Stomach (tissue), 4 donors: ENCODE measurements around the gene PALLD.

Experiments used
- EP300 ChIP-seq: sonication (generic); formaldehyde crosslinking; IDR thresholded peaks from one replicate; pipeline ENCODE4 v1.6.1; 2017; ENCODE audit warnings: antibody characterized with exemption
- POLR2AphosphoS5 ChIP-seq, 3 donors: sonication (generic); formaldehyde crosslinking; IDR thresholded peaks; one replicate each; pipeline ENCODE4 v1.6.1; 2016; ENCODE audit warnings: antibody characterized with exemption in 3 of 3
- TF ChIP-seq, protein P1 (sequence below), 7 experiments: fragments of 450-650 bp in 4 of 7; fragments of 200-600 bp in 3 of 7; sonication (generic) in 3 of 7; IDR thresholded peaks; one replicate each; pipeline ENCODE4 v1.5.1; 2016 to 2019; ENCODE audit warnings: antibody characterized with exemption in 7 of 7, control low read depth in 2 of 7, mild to moderate bottlenecking in 1 of 7

DNA sequence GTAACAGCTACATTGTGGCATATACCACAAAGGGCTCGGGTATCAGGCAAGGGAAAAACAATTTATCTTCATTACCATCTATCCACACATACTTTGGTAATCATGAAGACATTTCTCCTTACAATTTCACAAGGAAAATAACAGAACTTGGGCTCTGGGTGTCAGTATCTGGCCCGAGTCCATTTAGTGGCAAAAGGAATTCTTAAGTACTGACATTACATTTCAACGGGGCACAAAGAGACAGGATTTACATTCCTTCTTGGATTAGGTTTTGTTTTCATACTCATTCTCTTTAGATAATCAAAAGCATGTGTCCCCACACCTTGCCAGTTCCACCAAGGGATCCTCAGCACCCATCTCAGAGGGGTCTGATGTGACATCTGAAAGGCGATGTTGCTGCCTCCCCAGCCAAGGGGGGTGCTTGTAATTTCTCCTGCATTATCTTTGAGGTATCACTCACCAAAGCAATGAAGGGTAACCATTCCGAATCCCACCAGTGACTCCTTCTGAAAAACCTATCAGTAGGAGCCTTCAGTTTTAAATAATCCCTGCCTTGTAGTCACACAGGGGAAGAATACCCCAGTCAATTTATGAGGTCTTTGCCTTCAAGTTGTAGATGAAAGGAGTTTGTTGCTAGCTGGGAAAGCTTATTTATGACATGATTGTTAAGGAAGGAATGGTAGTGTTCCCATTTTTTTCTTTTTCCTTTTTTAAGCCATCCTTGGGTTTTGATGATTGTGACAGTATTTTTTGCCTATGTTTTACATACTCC is 118.6 kb downstream of the PALLD start:
- TF ChIP-seq EP300 = no peak
- TF ChIP-seq, protein P1, sequence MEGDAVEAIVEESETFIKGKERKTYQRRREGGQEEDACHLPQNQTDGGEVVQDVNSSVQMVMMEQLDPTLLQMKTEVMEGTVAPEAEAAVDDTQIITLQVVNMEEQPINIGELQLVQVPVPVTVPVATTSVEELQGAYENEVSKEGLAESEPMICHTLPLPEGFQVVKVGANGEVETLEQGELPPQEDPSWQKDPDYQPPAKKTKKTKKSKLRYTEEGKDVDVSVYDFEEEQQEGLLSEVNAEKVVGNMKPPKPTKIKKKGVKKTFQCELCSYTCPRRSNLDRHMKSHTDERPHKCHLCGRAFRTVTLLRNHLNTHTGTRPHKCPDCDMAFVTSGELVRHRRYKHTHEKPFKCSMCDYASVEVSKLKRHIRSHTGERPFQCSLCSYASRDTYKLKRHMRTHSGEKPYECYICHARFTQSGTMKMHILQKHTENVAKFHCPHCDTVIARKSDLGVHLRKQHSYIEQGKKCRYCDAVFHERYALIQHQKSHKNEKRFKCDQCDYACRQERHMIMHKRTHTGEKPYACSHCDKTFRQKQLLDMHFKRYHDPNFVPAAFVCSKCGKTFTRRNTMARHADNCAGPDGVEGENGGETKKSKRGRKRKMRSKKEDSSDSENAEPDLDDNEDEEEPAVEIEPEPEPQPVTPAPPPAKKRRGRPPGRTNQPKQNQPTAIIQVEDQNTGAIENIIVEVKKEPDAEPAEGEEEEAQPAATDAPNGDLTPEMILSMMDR (IDR thresholded peaks at IDR 0.05) = no peak
- no peak for TF ChIP-seq POLR2AphosphoS5 (IDR thresholded peaks at IDR 0.05)
